HG02610 (cell line): ENCODE results near the gene CYP11A1.

Experiments
- ATAC-seq: cut with Tn5 transposase; IDR thresholded peaks from one replicate; pipeline ENCODE4 v1.9.1; 2021; ENCODE audit warnings: mild to moderate bottlenecking, moderate library complexity; ENCODE audit not compliant: unreplicated experiment

The CYP11A1 gene

DNA sequence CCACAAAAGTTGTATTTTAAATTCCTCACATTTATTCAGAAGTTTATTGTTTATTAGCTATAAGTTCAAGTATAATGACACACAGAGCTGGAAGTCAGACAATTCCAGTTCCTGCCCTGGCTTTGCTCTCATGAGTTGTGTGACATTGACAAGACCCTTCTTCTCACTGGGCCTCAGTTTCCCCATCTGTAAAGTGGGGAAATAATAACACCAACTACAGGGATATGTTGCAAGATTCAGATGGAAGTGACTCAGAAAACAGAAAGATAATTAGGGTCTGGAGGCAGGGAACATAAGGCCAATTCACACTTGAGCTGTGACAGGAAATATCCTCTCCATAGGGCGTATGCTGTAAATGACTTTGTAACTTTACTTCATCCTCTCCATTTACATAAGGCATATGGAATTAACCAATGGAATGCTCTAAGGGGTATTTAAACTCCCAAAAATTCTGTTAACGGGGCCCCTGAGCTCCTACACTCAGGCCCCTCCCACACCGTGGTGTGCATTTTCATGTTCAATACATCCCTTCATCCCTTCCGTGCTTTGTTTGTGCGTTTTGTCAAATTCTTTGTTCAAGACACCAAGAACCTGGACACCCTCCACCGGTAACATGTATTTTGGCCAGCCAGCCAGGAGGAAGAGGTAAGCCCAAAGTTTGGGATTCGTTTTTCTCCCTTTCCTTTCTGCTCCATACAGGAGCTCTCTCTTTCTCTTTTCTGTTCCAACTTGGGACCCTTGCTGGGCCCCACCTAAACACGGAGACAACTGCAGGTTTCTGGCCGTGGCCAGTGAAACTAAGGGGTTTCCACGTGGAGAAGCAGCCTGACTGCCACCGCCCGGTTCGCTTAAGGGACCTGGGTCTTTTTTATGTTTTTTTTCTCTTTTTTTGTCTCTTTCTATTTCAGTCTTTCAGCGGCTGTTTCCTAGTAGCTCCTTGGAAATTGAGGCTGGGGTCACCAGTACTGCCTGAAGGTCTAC lies 16.9 kb downstream of the CYP11A1 start:
- ATAC-seq = no peak

DNA sequence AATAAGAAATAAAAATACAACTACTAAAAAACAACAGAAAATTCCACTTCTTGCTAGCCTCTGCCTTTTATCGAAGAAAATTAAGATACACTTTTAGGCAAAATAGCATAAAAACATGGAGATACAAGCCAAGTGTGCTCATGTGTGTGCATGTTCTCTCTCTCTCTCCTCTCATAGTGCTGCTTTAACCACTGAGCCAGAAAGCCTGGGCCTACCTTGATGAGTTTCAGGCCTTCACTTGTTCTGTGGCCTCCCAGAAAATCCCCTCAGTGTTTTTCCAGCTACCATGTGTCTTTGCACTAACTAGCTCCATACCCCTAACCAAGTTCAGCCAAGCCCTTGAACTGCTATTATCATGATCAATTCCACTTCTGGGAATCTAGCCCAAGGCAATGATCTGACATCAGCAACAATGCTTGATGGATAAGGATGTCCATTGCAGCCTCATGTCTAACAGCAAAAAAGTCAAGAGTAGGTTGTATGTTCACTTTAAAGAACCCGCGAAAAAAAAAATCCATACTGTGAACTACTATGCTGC lies 18.1 kb downstream of the CYP11A1 start:
- no peak for ATAC-seq

DNA sequence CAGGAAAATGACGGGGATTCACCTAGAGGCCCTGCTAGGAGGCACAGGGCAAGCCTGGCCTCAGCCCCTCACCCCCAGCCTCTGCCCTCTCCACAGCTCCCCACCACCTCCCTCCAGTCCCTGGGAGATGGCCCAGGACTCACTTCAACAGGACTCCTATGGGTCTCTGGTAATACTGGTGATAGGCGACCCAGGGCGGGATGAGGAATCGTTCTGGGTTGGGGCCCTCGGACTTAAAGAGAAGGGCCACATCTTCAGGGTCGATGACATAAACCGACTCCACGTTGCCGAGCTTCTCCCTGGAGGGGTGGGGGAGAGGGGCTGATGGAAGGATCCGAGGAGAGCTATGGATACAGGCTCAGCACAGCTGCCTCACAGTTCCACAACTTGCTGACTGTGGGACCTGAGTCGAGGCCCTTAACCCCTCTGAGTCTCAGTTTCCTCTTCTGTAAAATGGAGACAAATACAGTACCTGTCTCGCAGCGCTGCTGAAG lies 19.6 kb downstream of the CYP11A1 start:
- no peak for ATAC-seq

DNA sequence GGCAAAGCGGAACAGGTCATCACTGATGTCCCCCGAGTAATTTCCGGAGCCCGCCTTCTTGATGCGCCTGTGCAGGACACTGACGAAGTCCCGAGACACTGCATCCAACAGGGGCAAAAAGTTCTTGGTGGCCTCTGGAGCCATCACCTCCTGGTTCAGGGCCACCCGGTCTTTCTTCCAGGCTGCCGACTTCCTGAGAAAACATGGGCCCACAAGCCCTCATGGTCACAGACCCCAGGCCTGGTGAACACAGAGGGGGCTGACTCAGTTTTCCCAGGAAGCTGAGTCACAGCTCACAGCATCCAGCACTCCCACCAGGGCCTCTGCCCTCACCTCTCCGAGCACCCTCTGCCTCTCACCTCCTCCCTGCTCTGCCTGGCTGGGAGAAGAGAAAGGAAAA lies 22.4 kb downstream of the CYP11A1 start:
- no peak for ATAC-seq

DNA sequence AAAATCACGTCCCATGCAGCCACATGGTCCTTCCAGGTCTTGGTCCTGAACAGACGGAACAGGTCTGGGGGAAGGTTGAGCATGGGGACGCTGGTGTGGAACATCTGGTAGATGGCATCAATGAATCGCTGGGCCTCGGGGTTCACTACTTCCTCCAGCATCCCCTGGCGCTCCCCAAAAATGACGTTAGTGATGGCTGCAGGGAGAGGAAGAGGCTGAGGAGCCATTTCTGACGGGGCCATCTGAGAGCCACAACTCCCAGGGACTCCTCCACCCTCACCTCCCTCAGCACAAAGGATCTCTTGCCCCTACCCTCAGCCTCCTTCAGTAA lies 23.7 kb downstream of the CYP11A1 start:
- no peak for ATAC-seq

DNA sequence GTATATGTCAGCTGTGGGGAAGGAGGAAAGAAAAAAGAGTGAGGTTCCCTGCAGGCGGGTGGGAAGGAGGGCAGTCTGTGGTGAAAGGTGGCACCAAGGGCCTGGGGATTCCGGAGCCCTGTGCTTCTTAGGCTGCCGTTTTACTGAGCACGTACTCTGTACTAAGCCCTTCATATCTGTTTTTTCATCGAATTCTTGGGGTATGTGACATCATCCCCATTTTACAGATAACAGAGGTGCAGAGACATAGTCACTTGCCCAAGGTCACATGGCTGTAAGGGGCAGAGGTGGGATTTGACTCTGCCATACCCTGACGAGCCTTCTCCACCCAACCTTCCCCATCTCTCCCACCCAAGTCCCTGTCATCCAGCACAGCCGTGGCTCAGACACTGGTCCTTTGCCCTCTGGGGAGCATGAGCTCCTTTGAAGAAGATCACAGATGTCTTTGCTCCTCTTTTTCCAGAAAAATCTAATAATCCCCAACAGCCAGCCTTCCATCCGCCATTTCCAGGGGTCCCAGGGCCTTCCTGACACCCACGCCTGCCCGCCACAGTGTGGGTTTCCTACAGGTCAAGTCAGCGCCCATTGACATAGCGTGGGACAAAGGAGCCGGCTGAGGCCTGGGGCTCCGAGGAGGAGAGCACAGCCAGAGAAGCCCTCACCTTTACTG lies 24.2 kb downstream of the CYP11A1 start:
- ATAC-seq = no peak

DNA sequence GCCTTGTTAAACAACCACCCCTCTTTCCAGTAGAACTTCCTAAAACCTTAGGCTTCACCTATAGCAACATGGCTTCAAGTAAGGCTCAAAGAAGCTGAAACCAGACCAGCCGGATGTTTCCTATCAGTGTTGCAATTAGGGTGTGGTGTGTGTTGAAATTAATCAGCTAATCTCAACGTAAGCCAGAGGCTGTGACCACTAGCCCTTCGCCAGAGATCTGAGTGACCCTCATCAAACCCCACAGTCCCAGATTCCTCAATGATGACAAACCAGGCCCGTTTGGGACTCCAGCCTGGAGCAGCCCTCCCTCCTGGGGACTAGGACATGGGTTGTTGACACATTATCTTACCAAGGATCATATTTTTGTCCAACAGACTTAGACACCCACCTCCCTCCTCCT lies 27.3 kb downstream of the CYP11A1 start:
- no peak for ATAC-seq

DNA sequence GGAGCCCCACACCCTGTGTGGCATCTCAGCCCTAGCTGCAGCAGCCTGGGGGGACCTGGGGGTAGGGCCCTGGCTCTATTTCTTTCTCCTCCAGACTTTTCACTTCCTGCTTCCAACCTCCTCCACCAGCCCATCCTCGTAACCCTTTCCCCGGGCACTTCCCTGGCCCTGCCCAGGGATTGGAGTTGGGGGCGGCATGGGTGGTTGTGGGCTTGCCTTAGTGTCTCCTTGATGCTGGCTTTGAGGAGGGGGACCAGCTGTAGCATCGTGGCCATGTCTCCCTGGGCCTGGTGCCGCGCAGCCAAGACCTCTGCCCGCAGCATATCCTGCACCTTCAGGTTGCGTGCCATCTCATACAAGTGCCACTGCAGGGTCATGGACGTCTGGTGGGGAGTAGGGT lies 28.1 kb downstream of the CYP11A1 start:
- ATAC-seq = no peak

DNA sequence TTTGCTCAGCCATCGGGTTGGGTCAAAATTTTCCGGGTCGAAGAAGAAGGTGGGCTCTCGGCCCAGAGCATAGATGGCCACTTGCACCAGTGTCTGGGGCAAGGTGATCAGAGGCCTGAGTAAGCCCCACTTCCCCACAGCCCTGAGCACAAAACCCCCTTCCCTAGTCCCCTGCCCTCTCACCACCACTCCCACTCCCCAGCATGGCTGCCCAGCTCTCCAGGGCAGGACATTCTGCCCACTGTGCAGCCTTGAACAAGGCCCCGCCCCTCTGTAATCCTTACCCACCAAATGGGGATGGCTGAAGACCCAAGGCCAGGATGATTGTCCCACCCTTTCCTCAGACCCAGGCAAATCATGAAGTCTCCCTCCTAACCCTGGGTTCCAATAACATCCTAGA lies 28.8 kb downstream of the CYP11A1 start:
- no peak for ATAC-seq

DNA sequence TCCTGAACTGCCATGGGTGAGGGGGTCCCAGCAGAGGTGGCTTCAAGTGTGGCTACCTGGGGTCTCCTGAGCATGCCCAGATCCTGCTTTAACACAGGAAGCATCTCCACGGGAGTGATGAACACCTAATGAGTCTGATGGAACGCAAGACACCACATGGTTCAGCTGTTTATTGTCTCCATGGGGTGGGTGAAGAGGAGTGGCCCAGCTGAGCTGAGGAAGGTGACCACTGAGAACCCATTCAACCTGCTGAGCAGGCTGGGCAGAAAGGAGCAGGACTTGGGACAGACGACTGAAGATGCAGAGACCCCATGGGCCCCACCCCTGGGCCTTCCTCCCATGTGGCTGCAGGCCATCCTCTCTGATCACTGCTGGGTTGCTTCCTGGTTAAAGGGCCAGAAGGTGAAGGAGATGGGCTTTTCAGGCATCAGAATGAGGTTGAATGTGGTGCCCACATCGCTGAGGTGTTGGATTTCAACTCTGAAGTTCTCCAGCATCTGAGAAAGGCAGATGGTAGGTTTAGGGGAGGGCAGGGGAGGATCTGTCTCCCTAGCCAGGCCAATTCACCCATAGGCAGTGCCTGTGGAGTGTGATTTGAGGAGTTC lies 29.7 kb downstream of the CYP11A1 start:
- no peak for ATAC-seq

DNA sequence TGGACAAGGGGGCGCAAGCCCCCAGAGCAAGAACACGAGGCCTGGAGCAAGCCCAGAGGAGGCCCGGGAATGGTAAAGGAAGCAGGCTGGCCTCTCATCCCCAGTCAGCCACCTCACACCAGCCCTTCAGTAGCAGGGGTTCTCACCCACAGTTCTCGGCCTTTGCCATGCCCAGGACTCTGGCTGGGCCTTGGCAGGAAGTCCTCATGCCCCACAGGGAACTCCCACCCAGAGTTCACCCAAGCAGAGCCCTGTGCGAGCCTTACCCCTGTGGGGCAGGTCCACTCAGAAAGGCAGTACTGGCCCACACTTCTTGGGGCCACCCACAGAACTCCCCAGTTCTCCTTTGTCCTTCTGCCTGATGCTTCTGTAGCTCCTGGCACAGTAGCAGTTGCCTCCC lies 30.3 kb downstream of the CYP11A1 start:
- no peak for ATAC-seq

DNA sequence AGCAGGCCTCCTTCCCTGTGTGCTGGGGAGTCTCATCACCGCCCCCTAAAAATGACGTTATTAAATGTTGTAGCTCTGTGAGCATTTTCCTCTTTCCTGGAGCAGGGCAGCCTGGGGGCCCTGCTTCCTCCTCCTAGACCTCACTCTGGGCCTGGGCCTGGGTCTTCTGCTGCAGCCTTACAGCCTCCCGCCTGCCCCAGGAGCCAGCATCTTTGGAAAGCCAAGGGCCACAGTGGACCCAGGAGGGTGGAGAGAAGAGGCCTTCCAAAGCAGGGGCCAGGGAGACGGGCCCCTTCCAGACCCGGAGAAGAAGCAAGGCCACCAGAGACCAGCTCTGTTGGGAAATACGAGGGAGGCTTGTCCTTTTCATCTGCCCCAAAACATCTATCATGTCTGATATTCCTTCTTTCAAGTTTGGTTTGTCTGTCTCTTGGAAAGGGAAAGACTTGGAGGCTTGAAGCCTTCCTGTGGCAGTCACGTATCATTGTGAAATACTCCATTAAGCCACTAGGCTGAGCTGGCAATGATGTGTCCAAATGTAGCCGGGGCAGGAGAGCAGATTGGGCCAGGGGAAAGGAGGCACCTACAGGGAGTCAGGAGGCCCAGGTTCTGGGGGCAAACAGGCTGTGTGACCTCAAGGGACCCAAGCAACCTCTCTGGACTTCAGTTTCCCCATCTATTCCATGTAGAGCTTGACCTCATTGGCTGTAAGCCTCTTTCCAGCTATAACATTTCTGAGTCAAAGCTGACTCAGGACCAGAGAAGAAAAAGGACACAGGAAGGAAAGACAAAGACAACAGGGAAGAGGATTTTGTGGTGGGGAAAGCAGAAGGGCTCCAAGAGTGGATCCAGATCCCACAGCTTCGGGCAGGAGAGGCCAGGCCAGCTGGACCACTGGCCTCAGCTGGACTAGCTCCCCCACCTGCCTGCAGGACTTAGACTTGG lies 31.1 kb downstream of the CYP11A1 start:
- no peak for ATAC-seq

DNA sequence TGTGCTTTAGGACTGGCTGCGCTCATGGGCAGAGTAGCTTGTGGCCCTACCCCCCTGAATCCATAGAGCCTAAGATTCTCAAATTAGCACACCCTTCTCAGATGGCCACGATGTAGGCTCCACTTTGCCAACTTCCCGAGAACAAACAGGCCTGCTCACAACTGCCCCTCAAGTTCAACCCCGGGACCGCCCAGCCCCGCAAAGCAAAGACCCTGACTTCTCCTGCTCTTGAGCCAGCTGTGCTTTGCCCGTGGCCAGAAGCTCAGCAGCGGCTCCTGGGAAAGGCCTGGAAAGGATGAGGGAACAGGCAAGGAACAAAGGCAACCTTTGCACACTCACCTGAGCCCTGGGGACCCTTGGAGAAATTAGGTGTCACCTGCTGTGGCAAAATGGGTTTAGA lies 32.0 kb downstream of the CYP11A1 start:
- no peak for ATAC-seq

DNA sequence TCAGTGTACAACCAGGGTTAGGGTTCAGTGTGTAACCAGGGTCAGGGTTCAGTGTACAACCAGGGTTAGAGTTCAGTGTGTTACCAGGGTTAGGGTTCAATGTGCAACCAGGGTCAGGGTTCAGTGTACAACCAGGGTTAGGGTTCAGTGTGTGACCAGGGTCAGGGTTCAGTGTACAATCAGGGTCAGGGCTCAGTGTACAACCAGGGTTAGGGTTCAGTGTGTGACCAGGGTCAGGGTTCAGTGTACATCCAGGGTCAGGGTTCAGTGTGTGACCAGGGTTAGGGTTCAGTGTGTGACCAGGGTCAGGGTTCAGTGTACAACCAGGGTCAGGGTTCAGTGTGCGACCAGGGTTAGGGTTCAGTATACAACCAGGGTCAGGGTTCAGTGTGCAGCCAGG lies 33.3 kb downstream of the CYP11A1 start:
- ATAC-seq = no peak

DNA sequence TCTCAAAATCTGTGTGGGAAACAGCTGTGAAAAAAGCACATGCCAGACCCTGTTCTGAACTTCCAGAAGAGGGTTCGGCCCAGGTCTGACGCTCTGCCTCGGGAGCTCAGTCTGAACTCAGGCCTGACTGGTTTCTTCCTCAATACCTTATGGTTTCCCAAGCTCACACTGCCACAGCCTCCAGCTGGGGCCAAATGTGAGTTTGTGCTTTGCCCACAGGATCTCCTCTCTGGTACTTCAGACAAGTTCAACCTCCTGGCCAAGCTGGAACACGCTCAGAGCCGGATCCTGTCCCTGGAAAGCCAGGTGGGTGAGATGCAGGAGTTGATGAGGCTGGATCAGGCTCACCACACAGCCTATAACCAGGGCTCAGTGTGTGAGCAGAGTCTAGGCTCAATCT lies 33.8 kb downstream of the CYP11A1 start:
- ATAC-seq = no peak

DNA sequence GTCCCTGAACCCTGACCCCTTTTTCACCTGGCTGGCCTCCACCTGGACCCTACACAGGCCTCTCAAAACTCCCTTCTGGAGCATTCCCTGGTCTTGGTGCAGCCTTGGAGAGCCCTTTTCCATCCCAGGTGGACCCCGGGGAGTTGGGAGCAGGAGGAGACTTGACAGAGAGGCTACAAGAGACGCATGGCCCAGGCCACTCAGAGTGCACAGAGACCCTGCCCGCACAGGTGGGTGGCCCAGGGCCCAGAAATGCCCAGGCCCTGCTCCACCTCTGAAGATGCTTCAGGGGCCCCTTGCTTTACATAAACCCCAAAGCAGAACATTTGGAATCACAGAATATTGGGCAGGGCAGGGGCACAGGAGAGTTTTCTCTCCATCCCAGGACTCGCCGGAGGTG lies 34.4 kb downstream of the CYP11A1 start:
- ATAC-seq = no peak

DNA sequence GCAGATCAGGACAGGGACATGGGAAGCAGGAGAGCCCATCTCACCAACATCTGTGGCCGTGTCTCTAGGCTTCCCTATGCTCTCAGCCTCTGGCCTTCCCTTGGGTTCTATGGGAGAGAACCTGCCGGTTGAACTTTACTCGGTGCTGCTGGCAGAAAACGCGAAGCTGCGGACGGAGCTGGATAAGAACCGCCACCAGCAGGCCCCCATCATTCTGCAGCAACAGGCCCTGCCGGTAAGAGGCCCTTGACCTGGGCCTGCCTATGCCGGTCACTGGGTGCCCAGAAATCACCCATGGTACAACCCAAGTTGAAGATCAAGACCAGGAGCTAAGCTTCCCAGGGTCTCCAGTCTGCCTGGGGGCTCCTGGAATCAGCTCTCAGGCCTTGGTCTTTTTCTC lies 34.8 kb downstream of the CYP11A1 start:
- no peak for ATAC-seq

DNA sequence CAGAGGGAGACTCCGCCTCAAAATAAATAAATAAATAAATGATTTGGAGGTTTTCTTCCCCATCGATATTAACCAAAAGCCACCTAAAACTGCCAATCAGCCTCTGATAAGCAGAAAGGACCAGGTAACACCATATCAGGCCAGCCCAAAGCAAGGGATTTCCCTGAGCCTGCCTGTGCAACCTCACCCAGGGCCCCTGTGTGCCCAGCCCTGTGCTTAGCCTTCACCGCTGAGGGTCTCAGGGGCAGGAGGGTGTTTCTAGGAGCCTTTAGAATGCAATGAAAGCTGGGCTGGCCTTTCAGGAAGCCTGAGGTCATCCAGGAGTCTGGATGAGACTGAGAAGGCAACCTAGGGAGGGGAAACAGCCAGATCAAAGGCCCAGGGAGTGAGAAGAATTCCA lies 35.4 kb downstream of the CYP11A1 start:
- ATAC-seq = no peak

DNA sequence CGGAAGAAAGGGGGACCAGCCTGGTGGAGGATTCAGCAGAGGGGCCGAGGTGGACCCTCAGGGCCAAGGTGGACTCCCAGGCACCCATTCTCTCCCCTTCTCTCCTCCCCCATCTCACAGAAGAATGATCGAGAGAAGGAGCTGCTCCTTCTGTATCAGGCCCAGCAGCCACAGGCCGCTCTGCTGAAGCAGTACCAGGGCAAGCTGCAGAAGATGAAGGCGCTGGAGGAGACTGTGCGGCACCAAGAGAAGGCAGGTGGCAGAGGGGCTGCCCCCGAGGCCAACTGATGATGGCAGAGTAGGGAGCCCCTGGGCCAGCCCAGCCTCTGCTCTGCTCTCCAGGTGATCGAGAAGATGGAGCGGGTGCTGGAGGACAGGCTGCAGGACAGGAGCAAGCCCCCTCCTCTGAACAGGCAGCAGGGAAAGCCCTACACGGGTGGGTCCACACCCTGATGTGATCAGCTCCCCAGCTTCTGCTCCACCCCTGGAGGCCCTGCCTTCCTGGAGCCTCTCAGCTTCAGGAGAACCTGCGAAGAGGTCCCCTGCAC lies 36.5 kb downstream of the CYP11A1 start:
- ATAC-seq = no peak
